ENCODE measurements around the gene RSBN1L. TPM values are rescaled to one million over a fixed set of nuclear protein-coding genes. Genes with fewer than 3 reads are reported as not detected.

The RSBN1L gene
- polyA plus RNA-seq, 1 experiment, result 2.8 TPM

- H3K27me3 ChIP-seq (ENCODE audit: control insufficient read depth, insufficient read depth, low read length), result no peaks in the 10 kb centered on the region
- H3K36me3 ChIP-seq (ENCODE audit: control insufficient read depth, insufficient read depth, low read length), result no peaks in the 10 kb centered on the region
- CTCF ChIA-PET, result interaction anchor here (0.5 to 2.7 kb wide), 28 partner anchors 10 to 1487 kb away, joined by 3 to 26 read pairs (median 3); partner anchors contain the start of gene RSBN1L
- H3K4me3 ChIP-seq (ENCODE audit: low read depth, low read length), result no peak overlapping the region
- TF ChIP-seq CTCF (IDR thresholded peaks at IDR 0.05; ENCODE audit: insufficient read depth, low read depth, low read length), result peak; percentile 67
- DNase-seq (ENCODE audit: low read depth), result no peak
- POLR2A ChIA-PET, result no interaction called here
Observed at GRCh38 chr7:77759294-77759889, 63.1 kb downstream of the RSBN1L start.

- TF ChIP-seq CTCF (IDR thresholded peaks at IDR 0.05; ENCODE audit: insufficient read depth, low read depth, low read length), result no peak
- ChIA-PET CTCF (interaction anchor here (0.7 to 2.7 kb wide), 7 partner anchors 8 to 110 kb away, joined by 3 to 26 read pairs (median 5); partner anchors contain the start of genes PHTF2, RSBN1L and TMEM60), POLR2A (no interaction called here)
- Histone ChIP-seq H3K36me3 (ENCODE audit: control insufficient read depth, insufficient read depth, low read length) (no peaks in the 10 kb centered on the region), H3K4me3 (ENCODE audit: low read depth, low read length) (no peak overlapping the region), H3K27me3 (ENCODE audit: control insufficient read depth, insufficient read depth, low read length) (no peaks in the 10 kb centered on the region)
- no peak for DNase-seq (ENCODE audit: low read depth)
Observed at GRCh38 chr7:77760809-77761453, 64.7 kb downstream of the RSBN1L start.

- ChIA-PET POLR2A (no interaction called here), CTCF (interaction anchor here (0.6 to 2.1 kb wide), 3 partner anchors 14 to 115 kb away, joined by 3 to 9 read pairs (median 3); no protein-coding TSS in a partner anchor)
- Histone ChIP-seq H3K4me3 (ENCODE audit: low read depth, low read length) (no peak overlapping the region), H3K36me3 (ENCODE audit: control insufficient read depth, insufficient read depth, low read length) (0 out of 2 replicates have a peak, but pooled peaks cover 1% of the 10 kb centered on the region), H3K27me3 (ENCODE audit: control insufficient read depth, insufficient read depth, low read length) (no peaks in the 10 kb centered on the region)
- no peak for DNase-seq (ENCODE audit: low read depth)
- TF ChIP-seq CTCF (IDR thresholded peaks at IDR 0.05; ENCODE audit: insufficient read depth, low read depth, low read length), result no peak
Observed at GRCh38 chr7:77765481-77765880, 69.2 kb downstream of the RSBN1L start.

- no peaks in the 10 kb centered on the region for H3K27me3 ChIP-seq (ENCODE audit: control insufficient read depth, insufficient read depth, low read length)
- ChIA-PET POLR2A (no interaction called here), CTCF (interaction anchor here (0.6 to 2.1 kb wide), 3 partner anchors 13 to 116 kb away, joined by 3 to 9 read pairs (median 3); no protein-coding TSS in a partner anchor)
- H3K36me3 ChIP-seq (ENCODE audit: control insufficient read depth, insufficient read depth, low read length), result 0 out of 2 replicates have a peak, but pooled peaks cover 1% of the 10 kb centered on the region
- no peak for DNase-seq (ENCODE audit: low read depth)
- no peak for TF ChIP-seq CTCF (IDR thresholded peaks at IDR 0.05; ENCODE audit: insufficient read depth, low read depth, low read length)
- H3K4me3 ChIP-seq (ENCODE audit: low read depth, low read length), result no peak overlapping the region
Observed at GRCh38 chr7:77765906-77766800, 69.9 kb downstream of the RSBN1L start.
